HCT116 (cell line): ENCODE results near the gene MAP1LC3B. TPM values are rescaled to one million over a fixed set of nuclear protein-coding genes. Genes with fewer than 3 reads are reported as not detected.

Experiments used
- ATAC-seq: fragments of 200-7000 bp; cut with Tn5 transposase; 2 replicates; pipeline ENCODE4 v1.9.1; 2020; ENCODE audit warnings: mild to moderate bottlenecking, moderate library complexity
- BruUV-seq: library from RNA; stranded (reverse); fragments of 400-500 nt; replicated peaks from 2 replicates; lab custom pipeline; 2021; lab: Mats Ljungman, UMichigan
- CTCF ChIA-PET: fragments of 300-600 bp; sonication (Branson Sonifier 250); formaldehyde crosslinking; loops from one replicate; lab custom pipeline; 2021; ENCODE audit warnings: antibody characterized with exemption; lab: Charles Lee
- POLR2A ChIA-PET: fragments of 300-600, 350-600 bp; sonication (Branson Sonifier 250); formaldehyde crosslinking; loops from one replicate; lab custom pipeline; 2021; ENCODE audit warnings: antibody characterized with exemption; lab: Charles Lee
- RAD21 ChIA-PET, 2 experiments: fragments of 300-600 bp; sonication (Branson Sonifier 250); formaldehyde crosslinking; loops; one replicate each; lab custom pipeline; 2023; ENCODE audit warnings: low total read pairs in 2 of 2; ENCODE audit not compliant: uncharacterized antibody in 2 of 2, unreplicated experiment in 2 of 2, low non-redundant PET in 1 of 2; lab: Charles Lee
- DNase-seq: peaks from one replicate; pipeline ENCODE4 v3.0.0-alpha.2; 2010; ENCODE audit warnings: low read depth, low spot score
- H2AFZ ChIP-seq: fragments of 200-600 bp; shearing (Covaris generic), sonication (generic); 2 replicates; pipeline ENCODE4 v1.6.1; 2017; ENCODE audit warnings: low read depth, mixed run types, mixed read lengths, antibody characterized with exemption, low read length; ENCODE audit not compliant: poor library complexity, severe bottlenecking
- H3K27ac ChIP-seq: 2 replicates; pipeline ENCODE4 v1.5.1; 2012; ENCODE audit warnings: low read depth, low read length
- H3K27me3 ChIP-seq: fragments of 200-600 bp; sonication (generic); 2 replicates; pipeline ENCODE4 v1.6.1; 2016; ENCODE audit warnings: mixed run types, low read length, mixed read lengths; ENCODE audit not compliant: insufficient read depth
- H3K36me3 ChIP-seq, 2 experiments: fragments of 200-500 bp in 1 of 2; fragments of 200-600 bp in 1 of 2; sonication (Bioruptor generic) in 1 of 2; sonication (generic) in 1 of 2; 2 replicates each; pipeline versions ENCODE4 v1.5.1 to v1.6.1; 2014 to 2016; ENCODE audit warnings: low read length in 2 of 2, inconsistent platforms in 1 of 2, mixed read lengths in 1 of 2, mixed run types in 1 of 2; ENCODE audit not compliant: insufficient read depth in 2 of 2, control insufficient read depth in 1 of 2
- H3K4me1 ChIP-seq, 2 experiments: fragments of 200-600 bp in 1 of 2; sonication (generic) in 1 of 2; 2 replicates each; pipeline versions ENCODE4 v1.5.1 to v1.6.1; 2012 to 2017; ENCODE audit warnings: low read length in 2 of 2, inconsistent platforms in 1 of 2, mild to moderate bottlenecking in 1 of 2, mixed read lengths in 1 of 2, mixed run types in 1 of 2, moderate library complexity in 1 of 2; ENCODE audit not compliant: insufficient read depth in 2 of 2, control insufficient read depth in 1 of 2
- H3K4me2 ChIP-seq: fragments of 200-600 bp; sonication (generic); 2 replicates; pipeline ENCODE4 v1.6.1; 2017; ENCODE audit warnings: mixed run types, low read length, mixed read lengths
- H3K4me3 ChIP-seq, 2 experiments: fragments of 200-600 bp in 1 of 2; sonication (generic) in 1 of 2; replicated peaks in 1 of 2; 2 replicates each; pipeline ENCODE4 v1.5.1; 2011 to 2016; ENCODE audit warnings: low read length in 2 of 2, control low read depth in 1 of 2, low read depth in 1 of 2, mild to moderate bottlenecking in 1 of 2, mixed read lengths in 1 of 2, mixed run types in 1 of 2
- H3K79me2 ChIP-seq: fragments of 200-600 bp; sonication (generic); 2 replicates; pipeline ENCODE4 v1.6.1; 2017; ENCODE audit warnings: mild to moderate bottlenecking, mixed run types, low read length, moderate library complexity, mixed read lengths; ENCODE audit not compliant: insufficient read depth
- H3K9ac ChIP-seq: fragments of 200-600 bp; sonication (generic); 2 replicates; pipeline ENCODE4 v1.6.1; 2016; ENCODE audit warnings: low read length, mixed read lengths
- H3K9me2 ChIP-seq: fragments of 200-600 bp; sonication (generic), shearing (Covaris generic); 2 replicates; pipeline ENCODE4 v1.6.1; 2017; ENCODE audit warnings: mixed run types, mild to moderate bottlenecking, moderate library complexity; ENCODE audit not compliant: insufficient read depth
- H3K9me3 ChIP-seq, 2 experiments: fragments of 200-500 bp in 1 of 2; fragments of 200-600 bp in 1 of 2; sonication (Bioruptor generic) in 1 of 2; sonication (generic) in 1 of 2; 2 replicates each; pipeline ENCODE4 v1.6.1; 2014 to 2017; ENCODE audit warnings: low read length in 2 of 2, mixed read lengths in 2 of 2, inconsistent platforms in 1 of 2, low read depth in 1 of 2, mild to moderate bottlenecking in 1 of 2, mixed run types in 1 of 2, moderate library complexity in 1 of 2; ENCODE audit not compliant: control insufficient read depth in 1 of 2, insufficient read depth in 1 of 2
- H4K20me1 ChIP-seq: fragments of 200-600 bp; sonication (generic), shearing (Covaris generic); 2 replicates; pipeline ENCODE4 v1.6.1; 2017; ENCODE audit warnings: mixed run types, mild to moderate bottlenecking, moderate library complexity; ENCODE audit not compliant: insufficient read depth
- ATF3 ChIP-seq: IDR thresholded peaks from 2 replicates; pipeline ENCODE4 v1.6.1; 2012
- CBX3 ChIP-seq: IDR thresholded peaks from 2 replicates; pipeline ENCODE4 v1.6.1; 2012; ENCODE audit warnings: low read depth
- CEBPB ChIP-seq: IDR thresholded peaks from 2 replicates; pipeline ENCODE4 v1.6.1; 2012; ENCODE audit warnings: low read depth
- CTCF ChIP-seq, 3 experiments: fragments of 200-600 bp in 1 of 3; sonication (generic) in 1 of 3; IDR thresholded peaks in 2 of 3; conservative IDR thresholded peaks in 1 of 3; 2 replicates each; pipeline ENCODE4 v1.5.1; 2012 to 2017; ENCODE audit warnings: low read depth in 2 of 3, low read length in 2 of 3, antibody characterized with exemption in 1 of 3, borderline replicate concordance in 1 of 3, control low read depth in 1 of 3, mild to moderate bottlenecking in 1 of 3, mixed read lengths in 1 of 3, mixed run types in 1 of 3, moderate library complexity in 1 of 3; ENCODE audit not compliant: insufficient read depth in 1 of 3
- EGR1 ChIP-seq: IDR thresholded peaks from 2 replicates; pipeline ENCODE4 v1.6.1; 2012; ENCODE audit warnings: low read depth
- ELF1 ChIP-seq: IDR thresholded peaks from 2 replicates; pipeline ENCODE4 v1.6.1; 2012; ENCODE audit warnings: low read depth, borderline replicate concordance
- EZH2 ChIP-seq: fragments of 200-600 bp; sonication (generic); IDR thresholded peaks from 2 replicates; pipeline ENCODE4 v1.6.1; 2017; ENCODE audit warnings: antibody characterized with exemption, mixed run types
- JUND ChIP-seq: IDR thresholded peaks from 2 replicates; pipeline ENCODE4 v1.6.1; 2012
- MAX ChIP-seq: IDR thresholded peaks from 2 replicates; pipeline ENCODE4 v1.6.1; 2012
- POLR2AphosphoS5 ChIP-seq: IDR thresholded peaks from 2 replicates; pipeline ENCODE4 v1.6.1; 2011; ENCODE audit warnings: mild to moderate bottlenecking, low read depth, low read length, moderate library complexity
- RAD21 ChIP-seq: IDR thresholded peaks from 2 replicates; pipeline ENCODE4 v1.6.1; 2012; ENCODE audit warnings: low read depth, mild to moderate bottlenecking
- SIN3A ChIP-seq: IDR thresholded peaks from 2 replicates; pipeline ENCODE4 v1.6.1; 2012; ENCODE audit warnings: low read depth
- SP1 ChIP-seq: IDR thresholded peaks from 2 replicates; pipeline ENCODE4 v1.6.1; 2012; ENCODE audit warnings: low read depth
- TCF7L2 ChIP-seq: IDR thresholded peaks from 2 replicates; pipeline ENCODE4 v1.7.0; 2011; ENCODE audit warnings: borderline replicate concordance, inconsistent platforms; ENCODE audit not compliant: insufficient read depth, insufficient read length; ENCODE audit errors: extremely low read depth
- YY1 ChIP-seq: IDR thresholded peaks from 2 replicates; pipeline ENCODE4 v1.6.1; 2011; ENCODE audit warnings: low read length, low read depth, moderate library complexity, mild to moderate bottlenecking; ENCODE audit not compliant: insufficient replicate concordance; ENCODE audit errors: extremely low read depth
- ZBTB33 ChIP-seq: IDR thresholded peaks from 2 replicates; pipeline ENCODE4 v1.6.1; 2011; ENCODE audit warnings: mild to moderate bottlenecking, low read length, moderate library complexity; ENCODE audit not compliant: insufficient replicate concordance; ENCODE audit errors: extremely low read depth
- ZFX ChIP-seq: fragments of 450-650 bp; IDR thresholded peaks from 2 replicates; pipeline ENCODE4 v1.6.1; 2017
- ZNF274 ChIP-seq: fragments of 200-500 bp; sonication (Bioruptor generic); IDR thresholded peaks from 2 replicates; pipeline ENCODE4 v1.6.1; 2014; ENCODE audit warnings: mild to moderate bottlenecking, low read depth, low read length, inconsistent platforms
- intact Hi-C: fragments of 100-400 bp; cut with micrococcal nuclease; formaldehyde crosslinking; loops from 2 replicates; pipeline ENCODE4 v1.10.0; 2022
- total RNA-seq: library from RNA; stranded (reverse); gene quantifications from one replicate; pipeline ENCODE4 v1.2.1, GENCODE V29; 2021; ENCODE audit not compliant: unreplicated experiment

Gene MAP1LC3B
- total RNA-seq, 1 experiment from 2014 or later, result 93.8 TPM

DNA sequence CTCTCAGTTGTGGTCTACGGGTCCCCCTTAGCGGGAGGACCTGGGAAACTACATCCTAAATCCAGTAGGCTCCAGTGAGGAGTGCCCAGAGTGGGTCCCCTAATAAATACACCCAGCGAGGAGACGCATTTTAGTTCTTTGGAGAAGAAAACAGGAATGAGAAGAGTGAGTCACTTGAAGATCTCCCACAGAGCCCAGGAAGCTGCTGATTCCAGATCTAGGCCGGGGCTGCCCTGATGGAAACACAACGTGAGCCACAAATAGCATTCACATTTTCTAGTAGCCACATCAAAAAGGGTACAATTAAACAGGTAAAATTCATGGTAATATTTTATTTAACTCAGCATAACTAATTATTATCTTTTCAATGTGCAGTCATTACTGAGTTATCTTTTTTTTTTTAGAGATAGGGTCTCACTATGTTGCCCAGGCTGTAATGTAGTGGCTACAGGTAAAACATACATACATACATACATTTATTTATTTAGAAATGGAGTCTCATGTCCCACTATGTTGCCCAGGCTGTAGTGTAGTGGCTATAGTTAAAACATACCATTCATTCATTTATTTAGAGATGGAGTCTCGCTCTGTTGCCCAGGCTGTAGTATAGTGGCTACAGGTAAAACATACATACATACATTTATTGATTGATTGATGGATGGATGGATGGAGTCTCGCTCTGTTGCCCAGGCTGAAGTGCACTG, 30.1 kb upstream of the MAP1LC3B start:
- H4K20me1 ChIP-seq, result peaks cover 7% of the 10 kb centered on the region; the same call in 1 of the 2 replicates
- POLR2A ChIA-PET, result no interaction called here
- H3K9me2 ChIP-seq, result no peaks in the 10 kb centered on the region
- H3K27me3 ChIP-seq, result no peaks in the 10 kb centered on the region
- RAD21 ChIA-PET, result no interaction called here
- BruUV-seq, result no TSS peak
- no peaks in the 10 kb centered on the region for H3K9me3 ChIP-seq
- no peak overlapping the region for H3K27ac ChIP-seq
- H3K9ac ChIP-seq, result no peak overlapping the region
- TF ChIP-seq CEBPB (no peak), RAD21 (no peak), EGR1 (no peak), SP1 (no peak), CBX3 (no peak), YY1 (no peak), POLR2AphosphoS5 (no peak), MAX (no peak), TCF7L2 (no peak), CTCF (IDR thresholded peaks at IDR 0.05 in 2 of 3, conservative IDR thresholded peaks at IDR 0.05 in 1 of 3; ENCODE audit: borderline replicate concordance in 1 of 3, insufficient read depth in 1 of 3, low read depth in 2 of 3, low read length in 2 of 3) (no peak), ZNF274 (no peak), EZH2 (no peak), JUND (no peak), ZFX (no peak), ZBTB33 (no peak), ATF3 (no peak), SIN3A (no peak), ELF1 (no peak)
- intact Hi-C loops, result no loop called here
- peaks cover 17 to 45% of the 10 kb centered on the region in 2 experiments; a peak in 3 of 4 replicates for H3K36me3 ChIP-seq
- H2AFZ ChIP-seq, result no peak overlapping the region
- no peak for DNase-seq
- H3K4me2 ChIP-seq, result no peak overlapping the region
- no peak overlapping the region for H3K4me3 ChIP-seq
- peaks cover 0 to 7% of the 10 kb centered on the region in 2 experiments; a peak in 2 of 4 replicates for H3K4me1 ChIP-seq
- H3K79me2 ChIP-seq, result peaks cover 64% of the 10 kb centered on the region
- CTCF ChIA-PET, result no interaction called here
- ATAC-seq, result no peak
